Ishikawa (cell line): ENCODE measurements around the gene NEDD4L.

Experiments used
- CEBPB ChIP-seq: IDR thresholded peaks from 2 replicates; pipeline ENCODE4 v1.6.1; 2012
- CREB1 ChIP-seq: IDR thresholded peaks from 2 replicates; pipeline ENCODE4 v1.6.1; 2012; ENCODE audit warnings: low read depth
- EGR1 ChIP-seq: IDR thresholded peaks from 2 replicates; pipeline ENCODE4 v1.6.1; 2012
- EP300 ChIP-seq: IDR thresholded peaks from 2 replicates; pipeline ENCODE4 v1.6.1; 2012; ENCODE audit warnings: borderline replicate concordance
- FOXM1 ChIP-seq: IDR thresholded peaks from 2 replicates; pipeline ENCODE4 v1.6.1; 2012; ENCODE audit warnings: low read depth, borderline replicate concordance
- NFIC ChIP-seq: IDR thresholded peaks from 2 replicates; pipeline ENCODE4 v1.6.1; 2012
- RAD21 ChIP-seq: IDR thresholded peaks from 2 replicates; pipeline ENCODE4 v1.6.1; 2012; ENCODE audit warnings: low read depth
- TAF1 ChIP-seq: IDR thresholded peaks from 2 replicates; pipeline ENCODE4 v1.6.1; 2012; ENCODE audit warnings: low read depth, mild to moderate bottlenecking
- TCF12 ChIP-seq: IDR thresholded peaks from 2 replicates; pipeline ENCODE4 v1.6.1; 2012; ENCODE audit warnings: low read depth
- TEAD4 ChIP-seq: IDR thresholded peaks from 2 replicates; pipeline ENCODE4 v1.6.1; 2012
- USF1 ChIP-seq: IDR thresholded peaks from 2 replicates; pipeline ENCODE4 v1.6.1; 2012
- YY1 ChIP-seq: IDR thresholded peaks from 2 replicates; pipeline ENCODE4 v1.6.1; 2012; ENCODE audit warnings: low read depth
- ZBTB7A ChIP-seq: IDR thresholded peaks from 2 replicates; pipeline ENCODE4 v1.6.1; 2012; ENCODE audit warnings: low read depth
- TF ChIP-seq, protein P1 (sequence below): IDR thresholded peaks from 2 replicates; pipeline ENCODE4 v1.6.1; 2012
- TF ChIP-seq, protein P2 (sequence below): IDR thresholded peaks from 2 replicates; pipeline ENCODE4 v1.6.1; 2012; ENCODE audit warnings: low read depth, mild to moderate bottlenecking

Gene NEDD4L

GRCh38 chr18:58213440-58213839 is 169.4 kb downstream of the NEDD4L start:
- TF ChIP-seq EP300 (no peak), FOXM1 (no peak), RAD21 (no peak), NFIC (no peak)

DNA sequence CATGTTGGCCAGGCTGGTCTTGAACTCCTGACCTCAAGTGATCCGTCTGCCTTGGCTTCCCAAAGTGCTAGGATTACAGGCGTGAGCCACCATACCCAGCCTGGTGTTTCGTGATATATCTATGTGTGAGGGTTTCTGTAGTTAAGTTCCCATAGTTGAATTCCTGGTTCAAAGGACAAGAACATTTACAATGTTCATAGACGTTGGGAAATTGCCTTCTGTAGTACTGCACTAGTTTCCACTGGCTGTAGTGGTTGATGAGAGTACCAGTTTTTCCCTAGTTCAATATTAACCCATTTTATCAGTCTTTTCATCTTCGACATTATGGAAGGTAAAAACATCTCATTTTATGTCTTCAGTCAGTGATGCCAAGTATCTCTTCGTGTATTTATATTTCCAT is 171.0 kb downstream of the NEDD4L start:
- TF ChIP-seq EGR1, result no peak
- no peak for TF ChIP-seq TEAD4
- TF ChIP-seq ZBTB7A, result no peak
- no peak for TF ChIP-seq NFIC
- TF ChIP-seq, protein P1, sequence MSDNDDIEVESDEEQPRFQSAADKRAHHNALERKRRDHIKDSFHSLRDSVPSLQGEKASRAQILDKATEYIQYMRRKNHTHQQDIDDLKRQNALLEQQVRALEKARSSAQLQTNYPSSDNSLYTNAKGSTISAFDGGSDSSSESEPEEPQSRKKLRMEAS, result no peak
- TF ChIP-seq, protein P2, sequence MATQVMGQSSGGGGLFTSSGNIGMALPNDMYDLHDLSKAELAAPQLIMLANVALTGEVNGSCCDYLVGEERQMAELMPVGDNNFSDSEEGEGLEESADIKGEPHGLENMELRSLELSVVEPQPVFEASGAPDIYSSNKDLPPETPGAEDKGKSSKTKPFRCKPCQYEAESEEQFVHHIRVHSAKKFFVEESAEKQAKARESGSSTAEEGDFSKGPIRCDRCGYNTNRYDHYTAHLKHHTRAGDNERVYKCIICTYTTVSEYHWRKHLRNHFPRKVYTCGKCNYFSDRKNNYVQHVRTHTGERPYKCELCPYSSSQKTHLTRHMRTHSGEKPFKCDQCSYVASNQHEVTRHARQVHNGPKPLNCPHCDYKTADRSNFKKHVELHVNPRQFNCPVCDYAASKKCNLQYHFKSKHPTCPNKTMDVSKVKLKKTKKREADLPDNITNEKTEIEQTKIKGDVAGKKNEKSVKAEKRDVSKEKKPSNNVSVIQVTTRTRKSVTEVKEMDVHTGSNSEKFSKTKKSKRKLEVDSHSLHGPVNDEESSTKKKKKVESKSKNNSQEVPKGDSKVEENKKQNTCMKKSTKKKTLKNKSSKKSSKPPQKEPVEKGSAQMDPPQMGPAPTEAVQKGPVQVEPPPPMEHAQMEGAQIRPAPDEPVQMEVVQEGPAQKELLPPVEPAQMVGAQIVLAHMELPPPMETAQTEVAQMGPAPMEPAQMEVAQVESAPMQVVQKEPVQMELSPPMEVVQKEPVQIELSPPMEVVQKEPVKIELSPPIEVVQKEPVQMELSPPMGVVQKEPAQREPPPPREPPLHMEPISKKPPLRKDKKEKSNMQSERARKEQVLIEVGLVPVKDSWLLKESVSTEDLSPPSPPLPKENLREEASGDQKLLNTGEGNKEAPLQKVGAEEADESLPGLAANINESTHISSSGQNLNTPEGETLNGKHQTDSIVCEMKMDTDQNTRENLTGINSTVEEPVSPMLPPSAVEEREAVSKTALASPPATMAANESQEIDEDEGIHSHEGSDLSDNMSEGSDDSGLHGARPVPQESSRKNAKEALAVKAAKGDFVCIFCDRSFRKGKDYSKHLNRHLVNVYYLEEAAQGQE, result no peak
- TF ChIP-seq TAF1, result no peak
- no peak for TF ChIP-seq CREB1

GRCh38 chr18:58216071-58216481 is 172.1 kb downstream of the NEDD4L start:
- no peak for TF ChIP-seq FOXM1
- TF ChIP-seq, protein P2, result no peak
- no peak for TF ChIP-seq EP300

- TF ChIP-seq EGR1, result no peak
- no peak for TF ChIP-seq YY1
- TF ChIP-seq, protein P1, result no peak
- no peak for TF ChIP-seq ZBTB7A
- TF ChIP-seq USF1, result no peak
Observed at GRCh38 chr18:58217052-58217451, 173.0 kb downstream of the NEDD4L start.

DNA sequence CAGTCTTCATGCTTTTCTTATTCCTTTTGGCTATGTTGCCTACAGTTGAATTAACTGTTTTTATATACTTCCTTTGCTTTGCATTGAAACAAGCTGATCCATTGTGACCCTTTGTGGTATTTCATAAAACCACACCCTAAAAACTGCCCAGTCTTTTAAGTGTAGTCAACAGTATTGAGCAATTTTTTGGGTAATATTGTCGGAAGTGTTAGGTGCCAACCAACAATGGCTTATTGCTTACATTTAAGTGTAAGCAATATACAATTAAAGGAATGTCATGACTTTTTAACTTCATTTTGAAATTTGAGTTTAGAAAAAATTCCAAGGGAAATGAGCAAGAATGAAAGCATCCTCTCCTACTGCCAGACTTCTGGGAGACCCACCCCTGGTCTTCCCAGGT is 174.1 kb downstream of the NEDD4L start:
- TF ChIP-seq TCF12 (no peak), CEBPB (peak; percentile 72)

DNA sequence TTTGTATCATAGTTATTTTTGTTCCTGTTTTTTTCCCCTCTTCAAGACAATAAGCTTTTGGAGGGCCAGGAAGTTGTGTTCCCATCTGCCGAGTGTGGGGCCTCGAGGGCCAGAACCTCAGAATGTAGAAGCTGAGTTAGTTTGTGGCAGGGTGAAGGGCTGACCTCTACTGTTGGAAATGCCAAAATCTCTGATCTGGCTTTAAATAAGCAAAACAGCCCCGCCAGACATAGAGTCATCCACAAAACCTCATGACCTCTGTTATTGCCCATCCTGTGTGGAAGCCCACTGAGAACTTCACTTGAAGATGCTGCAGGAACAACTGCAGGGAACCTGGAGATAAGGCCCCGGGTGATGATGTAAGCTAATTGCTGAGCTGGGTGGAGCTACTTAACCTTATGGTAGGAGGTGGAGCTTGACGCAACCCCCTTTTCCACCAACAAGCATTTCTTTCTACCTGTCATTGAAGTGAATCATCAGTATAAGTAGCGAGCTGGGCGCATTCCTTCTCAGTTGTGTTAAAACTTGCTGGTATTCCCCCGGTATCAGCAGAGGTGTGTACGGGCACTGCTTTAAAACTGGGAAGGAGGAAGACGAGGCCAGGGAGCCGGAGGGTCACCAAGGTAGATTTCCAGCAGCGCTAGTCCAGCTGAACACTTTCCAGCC is 177.2 kb downstream of the NEDD4L start:
- no peak for TF ChIP-seq ZBTB7A
- no peak for TF ChIP-seq TCF12
- TF ChIP-seq RAD21, result no peak
- TF ChIP-seq EP300, result no peak
- no peak for TF ChIP-seq YY1
- peak; percentile 45; the same call in 1 of the 2 replicates for TF ChIP-seq TEAD4
- 0 out of 2 replicates have a peak, but pooled peaks have one; percentile 1 for TF ChIP-seq CEBPB
- TF ChIP-seq, protein P1, result no peak
- no peak for TF ChIP-seq FOXM1

DNA sequence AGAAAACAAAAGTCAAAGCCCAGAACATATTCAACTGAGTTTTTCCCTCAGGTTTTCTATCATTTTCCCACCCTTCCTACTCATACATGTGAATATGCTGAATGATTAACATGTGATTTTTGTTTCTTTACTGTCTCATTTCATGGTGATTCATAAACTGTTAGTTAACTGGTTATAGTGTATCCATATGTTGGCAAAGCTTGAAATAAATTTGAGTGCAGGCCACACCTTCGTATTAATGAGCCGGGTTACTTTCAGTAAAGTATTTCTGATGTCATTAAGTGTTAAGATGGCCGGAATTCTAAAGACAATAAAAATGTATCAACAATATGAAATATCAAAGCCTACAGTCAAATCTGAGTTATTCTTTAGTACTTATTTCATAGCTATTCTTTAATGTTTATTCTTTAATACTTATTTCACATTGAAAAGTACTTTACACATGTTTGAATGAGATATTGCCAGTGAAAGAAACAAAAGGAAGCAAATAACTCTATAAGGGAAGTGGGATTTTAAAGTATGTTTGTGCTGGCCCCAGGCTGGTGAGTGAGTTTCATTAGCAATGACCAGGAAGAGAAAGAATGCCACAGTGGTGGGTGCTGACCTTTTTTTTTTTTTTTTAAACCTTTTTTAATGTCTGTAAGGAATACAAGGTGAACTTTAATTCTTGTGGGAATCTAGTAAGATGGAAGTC is 178.6 kb downstream of the NEDD4L start:
- TF ChIP-seq TEAD4, result no peak
